ENCODE results near the gene TMED5. TPM values are rescaled to one million over a fixed set of nuclear protein-coding genes. Genes with fewer than 3 reads are reported as not detected.

The TMED5 gene
- total RNA-seq, 1 experiment from 2014 or later = 32.6 TPM

DNA sequence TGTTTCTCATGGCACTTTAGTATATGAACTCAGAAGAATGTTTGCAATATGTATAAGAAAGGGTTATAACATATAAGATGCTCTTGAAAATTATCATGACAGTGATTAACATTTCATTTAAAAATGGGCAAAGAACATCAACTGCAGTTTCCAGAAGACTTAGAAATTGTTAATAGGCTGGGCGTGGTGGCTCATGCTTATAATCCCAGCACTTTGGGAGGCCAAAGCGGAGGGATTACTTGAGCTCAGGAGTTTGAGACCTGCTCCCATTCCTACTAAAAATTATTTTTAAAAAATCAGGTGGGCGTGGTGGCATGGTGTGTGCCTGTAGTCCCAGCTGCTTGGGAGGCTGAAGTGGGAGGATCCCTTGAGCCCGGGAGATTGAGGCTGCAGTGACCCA, 78.1 kb downstream of the TMED5 start:
- peaks cover 98% of the 10 kb centered on the region for H3K79me2 ChIP-seq (ENCODE audit: insufficient read depth, low read length)
- H3K9me2 ChIP-seq (ENCODE audit: insufficient read depth) = no peaks in the 10 kb centered on the region
- intact Hi-C loops (cut with micrococcal nuclease) = no loop called here
- H3K4me2 ChIP-seq (ENCODE audit: low read length) = no peak overlapping the region
- peaks cover 4 to 9% of the 10 kb centered on the region in 2 experiments; a peak in 3 of 4 replicates for H3K36me3 ChIP-seq (ENCODE audit: control insufficient read depth in 1 of 2, insufficient read depth in 2 of 2, low read length in 2 of 2)
- H4K20me1 ChIP-seq (ENCODE audit: insufficient read depth) = peaks cover 19% of the 10 kb centered on the region; the same call in 1 of the 2 replicates
- no peak overlapping the region for H3K27ac ChIP-seq (ENCODE audit: low read depth, low read length)
- no TSS peak for BruUV-seq (replicated peaks)
- H3K27me3 ChIP-seq (ENCODE audit: insufficient read depth, low read length) = no peaks in the 10 kb centered on the region
- ATAC-seq (no peak), DNase-seq (ENCODE audit: low read depth, low spot score) (no peak)
- no peak overlapping the region for H3K4me3 ChIP-seq (replicated peaks in 1 of 2; ENCODE audit: low read depth in 1 of 2, low read length in 2 of 2)
- H3K4me1 ChIP-seq (ENCODE audit: control insufficient read depth in 1 of 2, insufficient read depth in 2 of 2, low read length in 2 of 2) = no peaks in the 10 kb centered on the region
- POLR2A ChIA-PET = no interaction called here
- no peak overlapping the region for H2AFZ ChIP-seq (ENCODE audit: low read depth, low read length, poor library complexity, severe bottlenecking)
- TF ChIP-seq, protein P1, sequence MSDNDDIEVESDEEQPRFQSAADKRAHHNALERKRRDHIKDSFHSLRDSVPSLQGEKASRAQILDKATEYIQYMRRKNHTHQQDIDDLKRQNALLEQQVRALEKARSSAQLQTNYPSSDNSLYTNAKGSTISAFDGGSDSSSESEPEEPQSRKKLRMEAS (IDR thresholded peaks at IDR 0.05) = no peak
- TF ChIP-seq CBX3 (IDR thresholded peaks at IDR 0.05; ENCODE audit: low read depth) (no peak), EGR1 (IDR thresholded peaks at IDR 0.05; ENCODE audit: low read depth) (no peak), JUND (IDR thresholded peaks at IDR 0.05) (no peak), YY1 (IDR thresholded peaks at IDR 0.05; ENCODE audit: extremely low read depth, insufficient replicate concordance, low read depth, low read length) (no peak), POLR2AphosphoS5 (IDR thresholded peaks at IDR 0.05; ENCODE audit: low read depth, low read length) (no peak), RAD21 (IDR thresholded peaks at IDR 0.05; ENCODE audit: low read depth) (no peak), EZH2 (IDR thresholded peaks at IDR 0.05) (no peak), EZH2phosphoT487 (IDR thresholded peaks at IDR 0.05; ENCODE audit: borderline replicate concordance) (no peak), ZNF274 (IDR thresholded peaks at IDR 0.05; ENCODE audit: low read depth, low read length) (no peak)
- TF ChIP-seq, protein P2, sequence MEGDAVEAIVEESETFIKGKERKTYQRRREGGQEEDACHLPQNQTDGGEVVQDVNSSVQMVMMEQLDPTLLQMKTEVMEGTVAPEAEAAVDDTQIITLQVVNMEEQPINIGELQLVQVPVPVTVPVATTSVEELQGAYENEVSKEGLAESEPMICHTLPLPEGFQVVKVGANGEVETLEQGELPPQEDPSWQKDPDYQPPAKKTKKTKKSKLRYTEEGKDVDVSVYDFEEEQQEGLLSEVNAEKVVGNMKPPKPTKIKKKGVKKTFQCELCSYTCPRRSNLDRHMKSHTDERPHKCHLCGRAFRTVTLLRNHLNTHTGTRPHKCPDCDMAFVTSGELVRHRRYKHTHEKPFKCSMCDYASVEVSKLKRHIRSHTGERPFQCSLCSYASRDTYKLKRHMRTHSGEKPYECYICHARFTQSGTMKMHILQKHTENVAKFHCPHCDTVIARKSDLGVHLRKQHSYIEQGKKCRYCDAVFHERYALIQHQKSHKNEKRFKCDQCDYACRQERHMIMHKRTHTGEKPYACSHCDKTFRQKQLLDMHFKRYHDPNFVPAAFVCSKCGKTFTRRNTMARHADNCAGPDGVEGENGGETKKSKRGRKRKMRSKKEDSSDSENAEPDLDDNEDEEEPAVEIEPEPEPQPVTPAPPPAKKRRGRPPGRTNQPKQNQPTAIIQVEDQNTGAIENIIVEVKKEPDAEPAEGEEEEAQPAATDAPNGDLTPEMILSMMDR (IDR thresholded peaks at IDR 0.05 in 2 of 3, conservative IDR thresholded peaks at IDR 0.05 in 1 of 3; ENCODE audit: borderline replicate concordance in 1 of 3, insufficient read depth in 1 of 3, low read depth in 2 of 3, low read length in 2 of 3) = no peak
- TF ChIP-seq, protein P3, sequence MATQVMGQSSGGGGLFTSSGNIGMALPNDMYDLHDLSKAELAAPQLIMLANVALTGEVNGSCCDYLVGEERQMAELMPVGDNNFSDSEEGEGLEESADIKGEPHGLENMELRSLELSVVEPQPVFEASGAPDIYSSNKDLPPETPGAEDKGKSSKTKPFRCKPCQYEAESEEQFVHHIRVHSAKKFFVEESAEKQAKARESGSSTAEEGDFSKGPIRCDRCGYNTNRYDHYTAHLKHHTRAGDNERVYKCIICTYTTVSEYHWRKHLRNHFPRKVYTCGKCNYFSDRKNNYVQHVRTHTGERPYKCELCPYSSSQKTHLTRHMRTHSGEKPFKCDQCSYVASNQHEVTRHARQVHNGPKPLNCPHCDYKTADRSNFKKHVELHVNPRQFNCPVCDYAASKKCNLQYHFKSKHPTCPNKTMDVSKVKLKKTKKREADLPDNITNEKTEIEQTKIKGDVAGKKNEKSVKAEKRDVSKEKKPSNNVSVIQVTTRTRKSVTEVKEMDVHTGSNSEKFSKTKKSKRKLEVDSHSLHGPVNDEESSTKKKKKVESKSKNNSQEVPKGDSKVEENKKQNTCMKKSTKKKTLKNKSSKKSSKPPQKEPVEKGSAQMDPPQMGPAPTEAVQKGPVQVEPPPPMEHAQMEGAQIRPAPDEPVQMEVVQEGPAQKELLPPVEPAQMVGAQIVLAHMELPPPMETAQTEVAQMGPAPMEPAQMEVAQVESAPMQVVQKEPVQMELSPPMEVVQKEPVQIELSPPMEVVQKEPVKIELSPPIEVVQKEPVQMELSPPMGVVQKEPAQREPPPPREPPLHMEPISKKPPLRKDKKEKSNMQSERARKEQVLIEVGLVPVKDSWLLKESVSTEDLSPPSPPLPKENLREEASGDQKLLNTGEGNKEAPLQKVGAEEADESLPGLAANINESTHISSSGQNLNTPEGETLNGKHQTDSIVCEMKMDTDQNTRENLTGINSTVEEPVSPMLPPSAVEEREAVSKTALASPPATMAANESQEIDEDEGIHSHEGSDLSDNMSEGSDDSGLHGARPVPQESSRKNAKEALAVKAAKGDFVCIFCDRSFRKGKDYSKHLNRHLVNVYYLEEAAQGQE (IDR thresholded peaks at IDR 0.05; ENCODE audit: low read depth) = no peak
- no peak overlapping the region for H3K9ac ChIP-seq (ENCODE audit: low read length)
- RAD21 ChIA-PET (ENCODE audit: low non-redundant PET in 1 of 2, low total read pairs in 2 of 2, uncharacterized antibody in 2 of 2, unreplicated experiment in 2 of 2) = no interaction called here
- peaks cover 0 to 7% of the 10 kb centered on the region in 2 experiments; a peak in 2 of 4 replicates for H3K9me3 ChIP-seq (ENCODE audit: control insufficient read depth in 1 of 2, insufficient read depth in 1 of 2, low read depth in 1 of 2, low read length in 2 of 2)
- CTCF ChIA-PET = no interaction called here

Other genes with a start within 250 kb of the TMED5 start
- gene DIPK1A, start 219.0 kb downstream of the TMED5 start, total RNA-seq (2021; ENCODE audit: unreplicated experiment) = 4.3 TPM
- gene MTF2, start 101.1 kb downstream of the TMED5 start, total RNA-seq (2021; ENCODE audit: unreplicated experiment) = 45.5 TPM
- 18.1 TPM for gene CCDC18, start 311 bp upstream of the TMED5 start, total RNA-seq (2021; ENCODE audit: unreplicated experiment)
- 73.8 TPM for gene DR1, start 165.5 kb upstream of the TMED5 start, total RNA-seq (2021; ENCODE audit: unreplicated experiment)

All from HCT116 (cell line).